IMR-90 (cell line): Measurements from ENCODE around the gene TGM4. TPM values are rescaled to one million over a fixed set of nuclear protein-coding genes. Genes with fewer than 3 reads are reported as not detected.

Experiments
- ATAC-seq: fragments of 200-7000 bp; cut with Tn5 transposase; 2 replicates; pipeline ENCODE4 v1.9.1; 2020; ENCODE audit warnings: low read depth, mild to moderate bottlenecking, moderate library complexity
- BruUV-seq: library from RNA; stranded (reverse); fragments of 400-500 nt; replicated peaks from 2 replicates; lab custom pipeline; 2021; lab: Mats Ljungman, UMichigan
- CTCF ChIA-PET: fragments of 300-600 bp; formaldehyde crosslinking; extraction: SDS; loops from one replicate; lab custom pipeline; 2021; ENCODE audit warnings: antibody characterized with exemption; lab: Yijun Ruan, JAX
- POLR2A ChIA-PET: fragments of 300-600 bp; sonication (Branson Sonifier 250); formaldehyde crosslinking; loops from one replicate; lab custom pipeline; 2022; ENCODE audit warnings: antibody characterized with exemption; ENCODE audit not compliant: unreplicated experiment; lab: Charles Lee
- DNase-seq: peaks from one replicate; pipeline ENCODE4 v3.0.0; 2013
- H2AFZ ChIP-seq: replicated peaks from 2 replicates; pipeline ENCODE3; 2013; ENCODE audit warnings: low read length, mild to moderate bottlenecking; ENCODE audit not compliant: poor library complexity
- H2AK5ac ChIP-seq: 2 replicates; pipeline ENCODE4 v1.6.1; 2013; ENCODE audit warnings: low read depth, low read length, inconsistent platforms
- H2AK9ac ChIP-seq: replicated peaks from 2 replicates; pipeline ENCODE3; 2013; ENCODE audit warnings: mild to moderate bottlenecking, low read depth, low read length, moderate library complexity; ENCODE audit not compliant: poor library complexity
- H2BK120ac ChIP-seq: 2 replicates; pipeline ENCODE4 v1.6.1; 2013; ENCODE audit warnings: low read depth, low read length, inconsistent platforms
- H2BK15ac ChIP-seq: 3 replicates; pipeline ENCODE4 v1.6.1; 2013; ENCODE audit warnings: low read depth, low read length, inconsistent platforms
- H2BK20ac ChIP-seq: 2 replicates; pipeline ENCODE4 v1.6.1; 2013; ENCODE audit warnings: low read depth, mild to moderate bottlenecking, inconsistent platforms, low read length, moderate library complexity
- H2BK5ac ChIP-seq: 2 replicates; pipeline ENCODE4 v1.6.1; 2013; ENCODE audit warnings: mild to moderate bottlenecking, low read depth, low read length, inconsistent platforms; ENCODE audit not compliant: poor library complexity, severe bottlenecking
- H3K14ac ChIP-seq: replicated peaks from 2 replicates; pipeline ENCODE4 v1.6.1; 2013; ENCODE audit warnings: low read depth, low read length, inconsistent platforms
- H3K18ac ChIP-seq: 2 replicates; pipeline ENCODE4 v1.6.1; 2013; ENCODE audit warnings: low read depth, low read length, control low read depth
- H3K23ac ChIP-seq: 2 replicates; pipeline ENCODE4 v1.6.1; 2013; ENCODE audit warnings: low read depth, low read length, inconsistent platforms
- H3K27ac ChIP-seq: 2 replicates; pipeline ENCODE4 v1.5.1; 2013; ENCODE audit warnings: mild to moderate bottlenecking, control low read depth, low read length; ENCODE audit not compliant: insufficient read depth
- H3K27me3 ChIP-seq: 2 replicates; pipeline ENCODE4 v1.6.1; 2013; ENCODE audit warnings: low read length; ENCODE audit not compliant: control insufficient read depth, insufficient read depth
- H3K36me3 ChIP-seq: 2 replicates; pipeline ENCODE4 v1.6.1; 2013; ENCODE audit warnings: low read length, mixed read lengths; ENCODE audit not compliant: control insufficient read depth, insufficient read depth
- H3K4ac ChIP-seq: 2 replicates; pipeline ENCODE4 v1.6.1; 2013; ENCODE audit warnings: low read depth, low read length, inconsistent platforms
- H3K4me1 ChIP-seq: 2 replicates; pipeline ENCODE4 v1.6.1; 2013; ENCODE audit warnings: low read length, mixed read lengths; ENCODE audit not compliant: control insufficient read depth, insufficient read depth
- H3K4me2 ChIP-seq: 2 replicates; pipeline ENCODE4 v1.6.1; 2013; ENCODE audit warnings: low read depth, mild to moderate bottlenecking, control low read depth, low read length, moderate library complexity
- H3K4me3 ChIP-seq: 2 replicates; pipeline ENCODE4 v1.5.1; 2013; ENCODE audit warnings: low read depth, mild to moderate bottlenecking, control low read depth, low read length, moderate library complexity; ENCODE audit not compliant: insufficient read depth
- H3K56ac ChIP-seq: 2 replicates; pipeline ENCODE4 v1.6.1; 2013; ENCODE audit warnings: low read length, inconsistent platforms; ENCODE audit not compliant: insufficient read depth; ENCODE audit errors: extremely low read depth
- H3K79me1 ChIP-seq, 2 experiments: 2 replicates each; pipeline ENCODE4 v1.6.1; 2013; ENCODE audit warnings: low read length in 2 of 2, inconsistent platforms in 1 of 2, low read depth in 1 of 2
- H3K9ac ChIP-seq: 2 replicates; pipeline ENCODE4 v1.6.1; 2013; ENCODE audit warnings: low read depth, low read length, control low read depth
- H3K9me1 ChIP-seq: 2 replicates; pipeline ENCODE4 v1.6.1; 2013; ENCODE audit warnings: low read length, inconsistent platforms; ENCODE audit not compliant: insufficient read depth
- H3K9me3 ChIP-seq: 2 replicates; pipeline ENCODE4 v1.6.1; 2013; ENCODE audit warnings: low read length; ENCODE audit not compliant: control insufficient read depth, insufficient read depth
- H4K20me1 ChIP-seq: 2 replicates; pipeline ENCODE4 v1.6.1; 2013; ENCODE audit warnings: low read length, inconsistent platforms; ENCODE audit not compliant: insufficient read depth
- H4K5ac ChIP-seq: 2 replicates; pipeline ENCODE4 v1.6.1; 2013; ENCODE audit warnings: mild to moderate bottlenecking, low read depth, low read length, control low read depth
- H4K8ac ChIP-seq, 2 experiments: 2 replicates each; pipeline ENCODE4 v1.6.1; 2013; ENCODE audit warnings: low read depth in 2 of 2, low read length in 2 of 2, control low read depth in 1 of 2, inconsistent platforms in 1 of 2
- H4K91ac ChIP-seq: 2 replicates; pipeline ENCODE4 v1.6.1; 2013; ENCODE audit warnings: low read depth, low read length, inconsistent platforms; ENCODE audit not compliant: insufficient read depth
- BHLHE40 ChIP-seq: fragments of 150-350 bp; IDR thresholded peaks from 2 replicates; pipeline ENCODE4 v1.6.1; 2016; ENCODE audit warnings: mild to moderate bottlenecking, low read depth, low read length
- CTCF ChIP-seq: conservative IDR thresholded peaks from 2 replicates; pipeline ENCODE4 v1.5.1; 2012; ENCODE audit warnings: mild to moderate bottlenecking, low read depth, low read length, improper control_type of control experiment
- FOS ChIP-seq: fragments of 150-350 bp; IDR thresholded peaks from 2 replicates; pipeline ENCODE4 v1.6.1; 2016; ENCODE audit warnings: low read depth, low read length
- MAFK ChIP-seq: IDR thresholded peaks from 2 replicates; pipeline ENCODE4 v1.6.1; 2012; ENCODE audit warnings: low read depth, low read length, improper control_type of control experiment
- MAZ ChIP-seq: IDR thresholded peaks from 2 replicates; pipeline ENCODE4 v1.6.1; 2012; ENCODE audit warnings: low read depth, mild to moderate bottlenecking, low read length, improper control_type of control experiment, moderate library complexity, borderline replicate concordance
- MXI1 ChIP-seq: IDR thresholded peaks from 2 replicates; pipeline ENCODE4 v1.6.1; 2012; ENCODE audit warnings: low read depth, mild to moderate bottlenecking, low read length, moderate library complexity, borderline replicate concordance
- WGBS, 2 experiments: methylation state at CpG; one replicate each; pipeline versions ENCODE4 v1.1.5 to v1.1.7; 2013; ENCODE audit warnings: missing lambda C conversion rate in 2 of 2; ENCODE audit not compliant: insufficient read length in 1 of 2; ENCODE audit errors: extremely low coverage in 2 of 2; 5-methylcytosine and 5-hydroxymethylcytosine counted together
- dilution Hi-C: fragments of 300-500 bp; cut with HindIII; formaldehyde crosslinking; loops from one replicate; pipeline ENCODE4 v1.14.3; 2018; ENCODE audit warnings: low sequenced_read_pairs; ENCODE audit not compliant: unreplicated experiment
- in situ Hi-C: fragments of 300-500 bp; cut with MboI; formaldehyde crosslinking; loops from 3 replicates; pipeline ENCODE4 v1.14.3; 2019; ENCODE audit warnings: low sequenced_read_pairs, inconsistent platforms, mixed read lengths
- intact Hi-C: fragments of 100-400 bp; cut with micrococcal nuclease; formaldehyde crosslinking; loops from 2 replicates; pipeline ENCODE4 v1.10.0; 2022
- polyA plus RNA-seq, 3 experiments: library from polyadenylated mRNA; depleted of rRNA; stranded (reverse); fragments of >200 nt; gene quantifications; 2 replicates each; pipeline ENCODE4 v1.2.3, GENCODE V29; 2012; ENCODE audit warnings: low replicate concordance in 1 of 3
- total RNA-seq: library from RNA; depleted of rRNA; stranded (reverse); fragments of >200 nt; gene quantifications from 2 replicates; pipeline ENCODE4 v1.2.3, GENCODE V29; 2012

TGM4 gene
- total and polyA plus RNA-seq, 2 of the 4 experiments (the other 2 are of a cell fraction): under 0.01 to 0.10 TPM

GRCh38 chr3:44883999-44884431, 9.6 kb downstream of the TGM4 start:
- Histone ChIP-seq H2AFZ (peak overlapping the region; percentile 86), H3K36me3 (no peaks in the 10 kb centered on the region), H4K8ac (peak overlapping the region; percentile 5 to 61; a peak in 1 of 4 replicates), H2BK120ac (peak overlapping the region; percentile 85), H3K9ac (no peak overlapping the region), H3K4me1 (peaks cover 24% of the 10 kb centered on the region), H3K27ac (peak overlapping the region; percentile 2; the same call in 1 of the 2 replicates), H3K27me3 (no peaks in the 10 kb centered on the region), H2BK5ac (peak overlapping the region; percentile 56), H2BK15ac (peak overlapping the region; percentile 9; the same call in 1 of the 3 replicates), H3K4me3 (no peak overlapping the region), H3K9me3 (peaks cover 3% of the 10 kb centered on the region; the same call in 1 of the 2 replicates), H3K9me1 (peaks cover 33% of the 10 kb centered on the region), H2AK9ac (peak overlapping the region; percentile 38), H3K4ac (peak overlapping the region; percentile 77), H3K23ac (peak overlapping the region; percentile 38), H3K56ac (peak overlapping the region; percentile 36; the same call in 1 of the 2 replicates), H3K14ac (peak overlapping the region; percentile 78), H3K4me2 (peak overlapping the region; percentile 32; the same call in 1 of the 2 replicates), H2BK20ac (peak overlapping the region; percentile 96), H4K5ac (no peak overlapping the region), H4K20me1 (no peaks in the 10 kb centered on the region), H3K79me1 (peaks cover 0 to 4% of the 10 kb centered on the region in 2 experiments; a peak in 1 of 4 replicates), H4K91ac (peak overlapping the region; percentile 83), H3K18ac (no peak overlapping the region), H2AK5ac (peak overlapping the region; percentile 89)
- dilution Hi-C loops: no loop called here
- POLR2A ChIA-PET: no interaction called here
- intact Hi-C loops: no loop called here
- in situ Hi-C loops: loop anchor here (25.0 kb wide), 1 partner anchor 547 kb away; the partner anchor contains the start of gene TCAIM
- CTCF ChIA-PET: interaction anchor here (0.8 kb wide), 1 partner anchor 31 kb away, joined by 3 read pairs; no protein-coding TSS in a partner anchor
- TF ChIP-seq MAFK (peak; percentile 59), CTCF (no peak), MAZ (no peak), FOS (peak; percentile 48; the same call in 1 of the 2 replicates), BHLHE40 (0 out of 2 replicates have a peak, but pooled peaks have one; percentile 17), MXI1 (peak; percentile 97)
- DNase-seq: peak; percentile 95
- no TSS peak for BruUV-seq
- ATAC-seq: peak; percentile 49
- 60% methylated on average over 1 of the region's 4 CpGs; no CpG with 5 or more reads in 1 of the 2 experiments for WGBS, 2 experiments
